GM12873 (cell line): ENCODE measurements around the gene MCRIP1.

ENCODE experiments used
- TF ChIP-seq, protein P1 (sequence below): IDR thresholded peaks from 2 replicates; pipeline ENCODE4 v1.5.1; 2012; ENCODE audit warnings: low read depth, mild to moderate bottlenecking, moderate library complexity, low read length, control low read depth; ENCODE audit not compliant: insufficient read depth; ENCODE audit errors: missing control alignments

Gene MCRIP1

DNA sequence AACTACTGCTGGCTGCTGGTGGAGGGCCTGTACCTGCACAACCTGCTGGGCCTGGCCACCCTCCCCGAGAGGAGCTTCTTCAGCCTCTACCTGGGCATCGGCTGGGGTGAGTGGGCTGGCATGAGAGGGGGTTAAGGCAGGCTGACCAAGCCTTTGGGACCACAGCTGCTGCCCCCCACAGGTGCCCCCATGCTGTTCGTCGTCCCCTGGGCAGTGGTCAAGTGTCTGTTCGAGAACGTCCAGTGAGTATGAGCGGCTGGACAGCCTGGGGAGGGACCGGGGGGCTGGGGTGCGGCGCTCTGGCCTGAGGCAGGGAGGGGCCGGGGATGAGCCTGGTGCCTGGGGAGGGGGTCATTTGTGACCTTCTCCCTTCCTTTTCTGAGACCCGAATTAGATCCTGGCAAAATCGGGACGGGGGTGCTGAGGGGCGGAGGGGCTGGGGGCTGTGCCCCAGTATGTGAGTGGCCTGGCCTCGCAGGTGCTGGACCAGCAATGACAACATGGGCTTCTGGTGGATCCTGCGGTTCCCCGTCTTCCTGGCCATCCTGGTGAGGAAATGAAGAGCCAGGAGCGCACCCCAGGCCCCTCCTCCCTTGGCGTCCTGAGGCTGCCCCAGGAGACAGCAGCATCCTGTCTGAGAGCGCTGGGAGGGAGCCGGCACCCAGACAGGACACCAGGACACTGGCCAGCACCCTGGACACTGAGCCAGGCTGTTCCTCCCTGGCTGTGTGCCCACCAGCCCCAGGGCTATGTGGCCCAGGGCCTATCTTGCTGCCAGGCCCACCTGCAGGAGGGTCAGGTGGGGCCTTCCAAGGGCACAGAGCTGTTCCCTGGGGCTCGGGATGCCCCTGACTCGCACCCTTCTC, 21.2 kb downstream of the MCRIP1 start:
- TF ChIP-seq, protein P1, sequence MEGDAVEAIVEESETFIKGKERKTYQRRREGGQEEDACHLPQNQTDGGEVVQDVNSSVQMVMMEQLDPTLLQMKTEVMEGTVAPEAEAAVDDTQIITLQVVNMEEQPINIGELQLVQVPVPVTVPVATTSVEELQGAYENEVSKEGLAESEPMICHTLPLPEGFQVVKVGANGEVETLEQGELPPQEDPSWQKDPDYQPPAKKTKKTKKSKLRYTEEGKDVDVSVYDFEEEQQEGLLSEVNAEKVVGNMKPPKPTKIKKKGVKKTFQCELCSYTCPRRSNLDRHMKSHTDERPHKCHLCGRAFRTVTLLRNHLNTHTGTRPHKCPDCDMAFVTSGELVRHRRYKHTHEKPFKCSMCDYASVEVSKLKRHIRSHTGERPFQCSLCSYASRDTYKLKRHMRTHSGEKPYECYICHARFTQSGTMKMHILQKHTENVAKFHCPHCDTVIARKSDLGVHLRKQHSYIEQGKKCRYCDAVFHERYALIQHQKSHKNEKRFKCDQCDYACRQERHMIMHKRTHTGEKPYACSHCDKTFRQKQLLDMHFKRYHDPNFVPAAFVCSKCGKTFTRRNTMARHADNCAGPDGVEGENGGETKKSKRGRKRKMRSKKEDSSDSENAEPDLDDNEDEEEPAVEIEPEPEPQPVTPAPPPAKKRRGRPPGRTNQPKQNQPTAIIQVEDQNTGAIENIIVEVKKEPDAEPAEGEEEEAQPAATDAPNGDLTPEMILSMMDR: no peak

DNA sequence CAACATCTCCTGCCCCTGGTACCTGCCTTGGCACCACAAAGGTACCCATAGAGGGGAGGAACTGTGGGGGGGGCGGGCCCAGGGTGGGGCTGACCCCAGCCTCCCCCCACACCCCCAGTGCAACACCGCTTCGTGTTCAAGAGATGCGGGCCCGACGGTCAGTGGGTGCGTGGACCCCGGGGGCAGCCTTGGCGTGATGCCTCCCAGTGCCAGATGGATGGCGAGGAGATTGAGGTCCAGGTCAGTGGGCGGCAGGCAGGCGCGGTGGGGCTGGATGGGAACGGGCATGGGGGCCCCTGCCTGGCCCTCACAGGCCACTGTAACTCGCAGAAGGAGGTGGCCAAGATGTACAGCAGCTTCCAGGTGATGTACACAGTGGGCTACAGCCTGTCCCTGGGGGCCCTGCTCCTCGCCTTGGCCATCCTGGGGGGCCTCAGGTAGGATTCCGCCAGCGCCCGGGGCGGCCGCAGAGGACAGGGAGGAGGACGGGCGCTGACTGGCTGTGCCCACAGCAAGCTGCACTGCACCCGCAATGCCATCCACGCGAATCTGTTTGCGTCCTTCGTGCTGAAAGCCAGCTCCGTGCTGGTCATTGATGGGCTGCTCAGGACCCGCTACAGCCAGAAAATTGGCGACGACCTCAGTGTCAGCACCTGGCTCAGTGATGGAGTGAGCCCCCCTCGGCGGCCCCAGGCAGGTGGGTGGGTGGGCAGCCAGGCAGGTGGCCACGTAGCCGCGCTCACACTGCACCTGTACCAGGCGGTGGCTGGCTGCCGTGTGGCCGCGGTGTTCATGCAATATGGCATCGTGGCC, 22.0 kb downstream of the MCRIP1 start:
- TF ChIP-seq, protein P1: no peak

DNA sequence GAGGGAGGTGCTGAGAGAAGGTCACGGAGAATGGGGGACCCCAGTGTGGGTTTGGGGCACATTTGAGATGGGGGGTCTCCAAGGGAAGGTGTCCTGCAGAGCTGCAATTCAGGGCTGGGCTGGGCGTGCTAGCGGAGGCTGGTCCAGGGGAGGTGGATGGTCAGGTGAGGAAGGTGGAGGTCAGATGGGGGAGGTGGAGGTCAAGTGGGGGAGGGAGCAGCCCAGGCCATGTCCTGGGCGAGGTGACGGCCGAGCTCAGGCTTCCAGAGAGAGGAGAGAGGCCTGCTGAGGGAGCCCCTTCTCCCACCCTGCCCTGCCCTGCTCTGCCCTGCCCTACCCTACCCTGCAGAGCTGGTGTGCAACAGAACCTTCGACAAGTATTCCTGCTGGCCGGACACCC, 22.6 kb downstream of the MCRIP1 start:
- TF ChIP-seq, protein P1: no peak

DNA sequence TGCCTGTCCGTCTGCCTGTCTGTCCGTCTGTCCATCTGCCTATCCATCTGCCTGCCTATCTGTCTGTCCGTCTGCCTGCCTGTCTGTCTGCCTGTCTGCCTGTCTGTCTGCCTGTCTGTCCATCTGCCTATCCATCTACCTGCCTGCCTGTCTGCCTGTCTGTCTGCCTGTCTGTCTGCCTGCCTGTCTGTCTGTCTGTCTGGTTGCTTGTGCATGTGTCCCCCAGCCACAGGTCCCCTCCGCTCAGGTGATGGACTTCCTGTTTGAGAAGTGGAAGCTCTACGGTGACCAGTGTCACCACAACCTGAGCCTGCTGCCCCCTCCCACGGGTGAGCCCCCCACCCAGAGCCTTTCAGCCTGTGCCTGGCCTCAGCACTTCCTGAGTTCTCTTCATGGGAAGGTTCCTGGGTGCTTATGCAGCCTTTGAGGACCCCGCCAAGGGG, 23.5 kb downstream of the MCRIP1 start:
- TF ChIP-seq, protein P1: no peak

DNA sequence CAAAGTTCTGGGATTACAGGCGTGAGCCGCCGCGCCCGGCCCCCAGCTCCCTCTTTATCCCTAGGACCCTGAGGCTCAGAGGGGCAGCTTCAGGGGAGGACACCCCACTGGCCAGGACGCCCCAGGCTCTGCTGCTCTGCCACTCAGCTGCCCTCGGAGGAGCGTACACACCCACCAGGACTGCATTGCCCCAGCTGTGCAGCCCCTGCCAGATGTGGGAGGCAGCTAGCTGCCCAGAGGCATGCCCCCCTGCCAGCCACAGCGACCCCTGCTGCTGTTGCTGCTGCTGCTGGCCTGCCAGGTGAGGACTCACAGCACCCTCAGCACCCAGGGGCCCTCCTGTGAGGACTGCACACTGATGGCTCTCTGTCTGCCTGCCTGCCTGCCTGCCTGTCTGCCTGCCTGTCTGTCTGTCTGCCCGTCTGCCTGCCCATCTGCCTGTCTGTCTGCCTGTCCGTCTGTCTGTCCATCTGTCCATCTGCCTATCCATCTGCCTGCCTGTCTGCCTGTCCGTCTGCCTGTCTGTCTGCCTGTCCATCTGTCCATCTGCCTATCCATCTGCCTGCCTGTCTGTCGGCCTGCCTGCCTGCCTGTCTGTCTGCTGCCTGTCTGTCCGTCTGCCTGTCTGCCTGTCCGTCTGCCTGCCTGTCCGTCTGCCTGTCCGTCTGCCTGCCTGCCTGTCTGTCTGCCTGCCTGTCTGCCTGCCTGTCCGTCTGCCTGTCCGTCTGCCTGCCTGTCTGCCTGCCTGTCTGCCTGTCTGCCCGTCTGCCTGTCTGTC, 24.1 kb downstream of the MCRIP1 start:
- TF ChIP-seq, protein P1: peak; percentile 27

DNA sequence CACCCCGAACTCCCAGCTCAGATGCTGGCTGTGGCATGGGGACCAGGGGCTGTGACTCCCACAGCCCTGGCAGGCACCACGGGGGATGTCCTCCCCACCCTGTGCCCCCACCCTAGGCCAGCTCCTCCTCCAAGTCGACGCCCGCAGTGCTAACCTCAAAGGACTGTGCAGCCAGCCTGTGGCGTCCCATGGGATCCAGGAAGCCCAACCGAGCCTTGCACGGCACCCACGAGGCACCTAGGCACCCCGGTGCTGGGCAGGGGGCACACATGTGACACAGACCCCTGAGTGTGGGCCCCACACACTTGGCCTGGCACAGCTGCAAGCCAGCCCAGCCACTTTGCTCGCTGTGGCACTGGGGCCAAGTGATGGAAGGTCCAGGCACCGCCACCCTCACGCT, 25.3 kb downstream of the MCRIP1 start:
- TF ChIP-seq, protein P1: no peak

DNA sequence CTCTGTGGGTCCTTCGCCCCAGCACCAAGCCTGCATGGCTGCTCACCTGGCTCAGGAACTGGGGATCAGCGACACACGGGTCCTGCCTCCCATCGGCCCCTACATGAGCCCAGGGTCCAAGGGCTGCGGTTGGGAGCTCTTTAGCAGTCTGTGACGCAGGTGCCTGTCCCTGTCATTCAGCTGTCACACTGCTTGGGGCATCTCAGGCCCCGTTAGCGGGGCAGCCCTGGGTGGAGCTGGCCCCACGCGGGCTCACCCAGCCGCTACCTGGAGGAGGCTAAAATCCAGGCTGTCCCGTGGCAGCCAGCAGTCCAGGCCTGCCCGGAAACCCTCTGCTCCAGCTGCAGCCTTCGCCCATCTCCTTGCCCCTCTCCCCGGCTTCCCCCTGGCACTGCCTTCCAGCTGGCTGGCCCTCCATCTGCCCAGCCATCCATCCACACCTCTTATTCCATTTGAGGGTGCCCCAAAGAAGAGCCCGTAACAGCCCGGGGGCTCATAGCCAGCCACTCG, 25.8 kb downstream of the MCRIP1 start:
- TF ChIP-seq, protein P1: no peak
